Forelimb muscle (tissue), 1 donor: ENCODE data around the gene ABCA13. TPM values are rescaled to one million over a fixed set of nuclear protein-coding genes. Genes with fewer than 3 reads are reported as not detected.
A peak's percentile ranks its signal among the peaks of the same experiment; 100 is the strongest.

Experiments
- DNase-seq: peaks from one replicate; pipeline ENCODE4 v3.0.0-alpha.2; 2013; ENCODE audit warnings: low read depth
- polyA plus RNA-seq: library from polyadenylated mRNA; unstranded; fragments of 120-200 nt; gene quantifications from one replicate; pipeline ENCODE4 v1.2.1, GENCODE V29; 2013; ENCODE audit not compliant: insufficient read length

ABCA13 gene
- polyA plus RNA-seq, 1 donor = 0.06 TPM

DNA sequence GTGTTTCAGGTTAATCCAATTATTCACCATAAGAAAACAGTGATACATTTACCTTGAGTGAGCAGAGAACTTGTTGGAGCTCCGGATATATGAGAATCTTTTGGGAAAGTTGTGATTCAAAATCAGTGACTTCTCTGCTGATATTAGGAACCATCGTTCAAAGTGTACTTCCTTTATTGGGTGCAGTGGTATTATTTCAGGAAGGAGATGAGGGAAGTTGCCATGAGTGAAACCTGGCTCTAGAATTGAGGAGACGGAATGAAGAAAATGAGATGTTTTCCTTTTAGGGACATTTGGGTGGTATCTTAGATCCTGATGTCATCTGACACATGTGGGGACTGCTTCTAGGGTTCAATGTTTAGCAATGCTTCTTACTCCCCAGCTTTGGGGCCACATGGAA lies 343.9 kb downstream of the ABCA13 start:
- DNase-seq = no peak

DNA sequence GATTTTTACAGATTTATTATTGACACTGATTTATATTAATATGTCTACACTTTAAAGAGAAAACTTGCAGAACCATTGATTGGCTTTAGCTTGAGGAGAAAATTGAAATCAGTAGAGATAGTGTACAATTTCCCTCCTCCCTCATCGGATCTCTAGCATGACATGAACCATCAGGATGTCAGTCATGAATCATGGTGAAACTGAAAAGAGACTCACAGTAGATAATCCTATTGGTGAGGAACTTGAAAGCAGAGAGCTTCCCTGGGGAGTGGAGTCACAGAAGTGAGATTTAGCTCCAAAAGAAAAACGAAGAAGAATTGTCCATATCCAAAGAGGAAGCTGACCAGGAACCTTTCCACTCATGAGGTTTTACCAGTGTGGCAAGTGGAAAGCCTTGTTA lies 346.8 kb downstream of the ABCA13 start:
- no peak for DNase-seq

DNA sequence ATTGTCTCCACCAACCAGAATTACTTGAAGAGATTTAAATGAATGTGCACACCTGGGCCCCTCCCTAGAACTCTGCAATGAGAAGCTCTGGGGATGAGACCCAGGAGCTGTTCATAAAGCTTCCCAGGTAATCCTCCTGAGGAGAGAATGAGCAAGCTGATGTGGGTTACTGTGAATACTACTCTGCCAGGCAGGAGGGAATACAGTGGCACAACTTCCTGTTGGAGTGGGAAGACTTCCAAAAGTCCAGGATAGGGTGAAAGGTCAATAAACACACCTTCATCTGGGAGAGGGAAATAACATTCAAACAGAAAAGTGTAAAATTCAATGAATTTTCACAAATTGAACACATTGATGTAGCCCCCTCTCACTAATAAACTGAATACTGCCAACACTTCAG lies 351.4 kb downstream of the ABCA13 start:
- no peak for DNase-seq

DNA sequence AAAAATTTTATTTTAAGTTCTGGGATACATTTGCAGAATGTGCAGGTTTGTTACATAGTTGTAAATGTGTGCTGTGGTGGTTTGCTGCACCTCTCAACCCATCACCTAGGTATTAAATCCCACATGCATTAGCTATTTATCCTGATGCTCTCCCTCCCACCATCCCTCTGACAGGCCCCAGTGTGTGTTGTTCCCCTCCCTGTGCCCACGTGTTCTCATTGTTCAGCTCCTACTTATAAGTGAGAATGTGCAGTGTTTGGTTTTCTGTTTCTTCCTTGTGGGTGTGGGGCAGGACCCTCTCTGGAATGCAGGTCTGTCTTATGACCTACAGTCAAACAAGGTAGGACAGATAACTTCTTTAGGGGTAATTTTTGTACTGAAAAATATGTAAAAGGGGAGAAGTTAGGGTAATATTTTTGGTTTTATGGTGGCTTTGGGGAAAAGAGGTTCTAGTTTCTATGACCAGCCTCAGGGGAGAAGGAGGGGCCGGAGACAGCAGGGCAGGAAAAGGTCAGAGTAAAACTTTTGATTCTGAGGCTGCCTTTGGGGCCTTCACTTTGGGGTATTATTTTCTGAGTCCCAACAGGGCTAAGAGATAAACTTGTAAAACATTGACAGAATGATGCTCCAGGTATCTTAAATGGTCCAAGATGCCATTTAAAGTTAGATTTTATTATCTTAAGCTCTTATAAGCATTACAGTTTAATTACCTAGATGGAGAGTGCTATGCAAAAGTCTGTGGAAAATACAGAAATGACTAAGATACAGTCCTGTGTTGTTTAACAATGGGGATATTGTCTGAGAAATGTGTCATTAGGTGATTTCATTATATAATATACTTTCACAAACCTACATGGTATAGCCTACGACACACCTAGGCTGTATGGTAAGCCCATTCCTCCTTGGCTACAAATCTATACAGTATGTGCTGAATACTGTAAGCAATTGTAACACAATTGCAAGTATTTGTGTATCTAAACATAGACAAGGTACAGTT lies 354.8 kb downstream of the ABCA13 start:
- DNase-seq = no peak

DNA sequence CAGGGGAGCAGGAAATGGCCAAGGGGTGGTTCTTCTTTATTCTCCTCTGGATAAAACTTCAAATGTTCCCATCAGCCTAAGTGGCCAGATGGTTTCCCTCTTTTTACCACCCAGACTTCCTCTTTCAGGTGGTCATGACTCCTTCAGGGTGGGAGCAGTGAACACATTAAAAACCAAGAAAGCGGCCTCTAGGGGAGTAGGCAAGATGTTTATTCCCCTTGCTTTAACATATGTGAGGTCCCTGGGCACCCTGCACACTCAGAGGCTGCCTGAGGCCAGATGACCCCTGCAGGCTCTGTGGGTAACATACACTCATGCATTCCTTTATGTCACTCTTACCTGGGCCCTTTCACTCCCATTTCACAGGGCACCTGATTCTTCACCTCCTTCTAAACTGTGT lies 357.4 kb downstream of the ABCA13 start:
- no peak for DNase-seq

DNA sequence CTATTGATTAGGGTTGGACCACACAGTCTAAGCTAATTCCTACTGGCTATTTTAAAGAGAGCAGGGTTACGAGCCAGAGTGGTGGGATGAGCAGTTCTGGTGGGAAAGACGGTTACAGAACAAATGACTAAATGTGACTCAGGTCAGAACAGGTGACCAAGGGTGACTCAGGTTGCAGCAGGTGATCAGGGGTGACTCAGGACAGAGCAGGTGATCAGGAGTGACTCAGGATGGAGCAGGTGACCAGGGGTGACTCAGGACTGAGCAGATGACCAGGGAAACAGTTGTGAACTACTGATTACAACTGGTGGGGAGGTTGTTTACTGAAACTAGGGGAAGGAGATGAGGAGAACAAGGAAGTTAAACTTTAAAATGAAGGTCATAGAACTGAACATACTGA lies 366.3 kb downstream of the ABCA13 start:
- no peak for DNase-seq

DNA sequence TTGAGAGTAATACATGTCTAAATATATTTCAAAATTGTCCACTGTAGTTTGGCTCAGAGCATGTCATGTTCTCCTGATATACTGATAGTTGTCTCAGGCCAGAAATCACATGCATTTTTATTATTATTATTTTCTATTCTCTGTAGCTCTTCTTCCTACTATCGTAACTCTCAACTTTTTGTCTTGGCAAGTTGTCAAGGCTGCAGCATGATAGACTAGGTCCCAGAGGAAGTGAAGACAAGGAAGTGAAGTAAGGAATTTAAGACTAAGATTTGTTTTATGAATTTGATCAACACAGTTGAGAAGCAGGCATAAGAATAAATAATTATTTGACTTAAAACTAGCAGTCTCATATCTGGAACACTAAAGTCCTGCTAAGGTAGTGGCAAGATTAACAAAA lies 369.5 kb downstream of the ABCA13 start:
- DNase-seq = no peak

DNA sequence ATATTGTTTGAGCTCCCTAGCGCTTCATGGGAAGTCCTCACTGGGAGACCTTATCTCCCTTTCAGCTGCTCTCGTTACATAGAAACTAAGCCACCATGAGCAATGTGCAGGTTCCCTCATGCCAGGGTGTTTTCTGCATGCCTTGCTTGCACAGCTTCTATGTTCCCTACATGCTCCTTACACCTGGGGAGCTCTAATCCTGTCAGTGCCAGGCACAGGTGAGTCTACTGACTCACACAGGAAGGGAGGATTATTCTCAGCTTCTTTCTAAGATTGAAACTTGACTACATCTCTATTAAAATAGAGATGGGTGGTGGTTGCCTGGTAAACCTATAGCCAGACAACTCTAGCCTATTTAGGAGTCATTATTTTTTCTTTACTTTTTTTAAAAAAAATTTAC lies 377.4 kb downstream of the ABCA13 start:
- DNase-seq = no peak

DNA sequence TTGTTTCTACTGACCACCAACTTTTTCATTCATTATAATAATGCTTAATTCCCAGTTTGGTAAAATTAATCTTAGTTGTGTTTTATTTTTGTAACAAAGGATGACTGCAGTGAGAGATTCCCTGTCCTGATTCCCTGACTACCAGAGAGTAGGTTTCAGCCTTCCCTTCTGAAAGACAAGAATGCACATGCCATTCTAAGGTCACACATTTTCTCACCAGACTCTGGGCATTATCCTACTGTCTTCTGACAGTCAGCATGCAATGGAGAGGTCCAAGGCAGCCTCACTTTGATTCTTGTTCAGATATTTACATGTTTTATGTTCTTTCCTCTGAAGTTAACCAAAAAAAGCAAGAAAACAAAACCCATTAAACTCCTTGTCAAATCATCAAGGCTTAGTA lies 380.4 kb downstream of the ABCA13 start:
- DNase-seq = no peak

DNA sequence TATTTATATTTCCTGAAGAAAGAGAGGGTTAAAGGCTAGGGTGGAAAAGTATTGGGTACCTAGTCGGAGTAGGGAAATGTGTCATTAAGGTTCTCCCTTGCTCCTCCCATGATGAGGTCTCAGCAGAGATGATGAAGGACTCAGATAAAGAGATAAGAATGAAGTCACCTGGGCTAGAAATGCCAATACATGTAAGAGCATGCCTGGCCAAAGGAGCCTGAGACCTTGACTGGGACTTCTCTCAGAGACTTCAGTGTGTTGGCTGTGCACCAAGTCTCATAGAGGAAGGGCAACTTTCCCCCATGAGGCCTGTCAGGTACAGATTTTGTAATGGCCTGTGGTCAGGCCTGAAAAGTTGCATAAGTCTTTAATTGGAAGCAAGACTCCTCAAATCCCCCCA lies 392.1 kb downstream of the ABCA13 start:
- no peak for DNase-seq

DNA sequence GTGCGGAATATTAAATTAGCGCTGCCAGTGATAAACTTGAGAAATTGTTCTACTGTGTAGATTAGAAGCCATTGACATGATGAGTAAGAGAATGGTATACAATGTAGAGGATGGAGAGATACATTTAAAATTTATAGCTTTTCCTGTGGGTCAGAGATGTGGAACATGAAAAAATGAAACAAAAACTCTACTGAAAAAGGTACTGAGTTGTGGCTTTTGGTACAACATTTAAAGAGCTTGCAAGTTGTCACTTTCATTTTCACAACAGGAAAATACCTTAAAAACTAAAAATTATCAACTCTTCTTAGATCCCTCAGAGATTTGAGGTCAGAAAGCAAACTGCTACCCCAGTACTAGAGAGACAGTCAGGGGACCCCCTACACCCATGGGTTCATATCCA lies 404.3 kb downstream of the ABCA13 start:
- DNase-seq = no peak

DNA sequence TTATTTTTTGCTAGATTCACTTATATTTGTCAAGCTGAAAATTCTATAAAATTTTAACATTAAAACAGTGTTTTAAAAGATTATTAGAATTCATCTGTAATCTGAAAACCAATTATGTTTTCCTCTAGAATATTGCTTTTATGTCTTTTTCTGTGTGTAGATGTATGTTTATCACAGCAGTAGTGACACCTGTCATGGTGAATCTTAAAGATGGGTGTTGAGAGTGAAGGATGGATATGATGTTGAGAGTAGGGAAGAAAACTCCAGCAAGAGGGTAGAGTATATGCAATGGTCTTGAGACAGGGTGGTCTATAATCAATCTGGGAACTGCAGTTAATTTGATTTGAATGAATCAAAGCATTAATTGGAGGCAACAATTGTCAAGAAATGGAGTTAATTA lies 416.2 kb downstream of the ABCA13 start:
- no peak for DNase-seq

DNA sequence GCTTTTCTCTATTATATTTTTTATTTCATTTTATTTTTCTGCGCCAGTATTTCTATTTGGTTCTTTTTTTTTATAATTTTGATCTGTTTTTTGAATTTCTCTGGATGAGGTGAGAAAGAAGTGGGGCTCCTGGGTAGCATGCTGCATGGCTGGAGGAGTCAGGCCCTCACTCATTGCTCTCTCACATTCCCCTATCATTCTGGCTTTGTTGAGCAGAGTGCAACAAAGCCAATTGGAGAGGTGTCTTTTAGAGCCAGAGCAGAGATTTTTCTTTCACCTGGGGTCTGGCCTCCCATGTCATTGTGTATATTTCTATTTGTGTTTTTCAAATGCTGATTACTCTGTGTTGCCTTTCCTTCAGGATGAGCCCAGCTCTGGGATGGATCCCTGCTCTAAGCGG lies 423.1 kb downstream of the ABCA13 start:
- DNase-seq = no peak

DNA sequence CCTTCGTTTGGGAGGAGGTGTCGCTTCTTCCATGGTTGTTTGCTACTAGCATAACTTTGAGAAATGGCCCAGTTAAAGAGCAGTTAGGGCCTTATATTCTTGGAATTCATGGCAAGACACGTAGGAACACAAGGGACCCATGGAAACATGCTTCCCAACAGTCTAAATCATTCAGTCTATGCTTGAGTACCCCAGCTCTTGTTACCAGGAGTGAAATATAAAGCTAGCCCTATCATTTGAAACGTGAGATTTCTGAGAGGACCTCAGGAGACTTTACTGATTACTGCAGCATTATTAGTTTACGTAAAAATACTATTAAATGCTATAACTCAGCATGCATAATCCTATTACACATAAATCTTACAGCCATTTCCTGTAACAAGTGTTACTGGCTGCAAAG lies 424.5 kb downstream of the ABCA13 start:
- no peak for DNase-seq

DNA sequence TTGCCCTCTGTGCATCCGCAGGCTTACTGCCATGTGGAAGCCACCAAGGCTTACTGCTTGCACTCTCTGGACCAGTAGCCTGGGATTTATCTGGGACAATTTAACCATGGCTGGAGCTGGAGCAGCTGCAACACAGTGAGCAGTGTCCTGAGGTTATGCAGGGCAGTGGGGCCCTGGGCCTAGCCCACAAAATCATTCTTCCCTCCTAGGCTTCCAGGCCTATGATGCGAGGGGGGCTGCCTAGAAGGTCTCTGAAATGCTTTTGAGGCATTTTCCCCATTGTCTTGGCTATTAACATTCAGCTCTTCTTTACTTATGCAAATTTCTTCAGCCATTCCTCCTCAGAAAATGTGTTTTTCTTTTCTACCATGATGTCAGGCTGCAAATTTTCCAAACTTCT lies 439.4 kb downstream of the ABCA13 start:
- no peak for DNase-seq

DNA sequence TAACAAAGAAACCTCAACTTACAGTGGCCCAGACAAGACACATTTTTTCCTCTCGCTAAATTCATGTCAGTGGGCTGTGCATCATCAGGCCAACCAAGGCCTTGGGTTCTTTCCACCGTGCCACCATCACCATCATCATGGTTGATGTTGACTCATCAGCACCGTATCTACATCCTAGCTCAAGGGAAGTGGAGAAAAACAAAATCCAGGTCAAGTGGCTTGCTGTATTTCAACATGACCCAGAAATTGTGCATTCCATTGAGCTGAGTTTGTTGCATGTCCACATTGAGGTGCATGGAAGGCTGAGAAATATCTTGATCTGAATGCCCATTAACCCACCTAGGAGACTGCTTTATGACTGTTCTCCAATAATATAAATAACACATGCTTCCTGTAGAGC lies 440.7 kb downstream of the ABCA13 start:
- DNase-seq = no peak

DNA sequence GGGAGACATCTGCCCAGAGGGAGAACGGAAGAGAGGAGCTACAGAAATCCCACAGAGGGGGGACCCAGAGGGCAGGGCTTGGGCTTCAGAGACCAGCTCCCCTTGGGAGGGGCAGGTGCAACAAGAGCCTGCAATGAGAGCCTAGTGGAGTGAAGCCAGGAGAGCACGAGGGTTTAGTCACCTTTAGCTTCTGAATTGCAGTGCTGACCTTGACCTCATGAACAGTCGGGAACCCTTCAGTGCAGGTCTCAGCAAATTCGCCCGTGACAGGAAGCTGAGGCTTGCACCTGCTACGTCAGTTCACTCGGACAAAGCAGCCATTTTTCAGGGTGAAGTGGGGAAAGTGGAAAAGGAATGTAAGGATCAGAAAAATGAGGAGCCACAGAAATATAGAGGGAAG lies 446.2 kb downstream of the ABCA13 start:
- DNase-seq = no peak

DNA sequence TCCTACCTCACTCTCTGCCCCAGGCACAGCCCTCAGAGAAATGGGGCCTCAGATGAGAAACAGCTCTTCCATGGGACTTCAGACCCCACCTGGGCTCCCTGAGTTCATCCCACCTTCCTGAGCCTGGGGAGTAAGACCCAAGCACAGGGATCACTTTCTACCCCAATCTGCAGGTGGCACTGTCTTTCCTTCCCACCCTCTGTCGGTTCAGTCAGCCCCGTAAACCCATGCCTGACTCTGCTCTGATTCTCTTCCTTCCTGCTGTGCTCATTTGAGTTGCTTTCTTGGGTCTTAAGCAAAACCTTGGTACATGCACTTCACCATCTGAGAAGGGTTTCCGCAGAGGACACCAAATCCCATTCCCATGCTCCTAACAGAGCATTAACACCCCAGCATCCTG lies 446.7 kb downstream of the ABCA13 start:
- no peak for DNase-seq

DNA sequence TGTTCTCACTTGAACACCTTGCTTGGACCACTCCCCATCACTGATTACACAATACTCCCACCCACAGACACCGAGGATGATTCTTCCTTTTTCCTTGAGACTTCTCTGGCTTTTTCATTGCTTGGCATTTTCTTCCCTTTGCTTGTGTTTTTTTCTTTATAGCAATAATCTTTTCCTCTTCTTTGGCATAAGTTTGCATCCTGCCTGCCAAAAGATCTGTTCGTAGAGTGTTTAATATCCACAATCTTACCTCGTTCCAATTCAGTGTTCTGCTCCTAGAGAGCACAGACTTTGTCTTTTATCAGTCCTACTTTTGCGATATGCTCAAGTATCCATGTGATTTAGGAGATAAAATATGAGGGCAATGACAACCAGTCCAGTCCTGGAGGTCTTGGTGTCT lies 449.8 kb downstream of the ABCA13 start:
- peak; percentile 4 for DNase-seq

DNA sequence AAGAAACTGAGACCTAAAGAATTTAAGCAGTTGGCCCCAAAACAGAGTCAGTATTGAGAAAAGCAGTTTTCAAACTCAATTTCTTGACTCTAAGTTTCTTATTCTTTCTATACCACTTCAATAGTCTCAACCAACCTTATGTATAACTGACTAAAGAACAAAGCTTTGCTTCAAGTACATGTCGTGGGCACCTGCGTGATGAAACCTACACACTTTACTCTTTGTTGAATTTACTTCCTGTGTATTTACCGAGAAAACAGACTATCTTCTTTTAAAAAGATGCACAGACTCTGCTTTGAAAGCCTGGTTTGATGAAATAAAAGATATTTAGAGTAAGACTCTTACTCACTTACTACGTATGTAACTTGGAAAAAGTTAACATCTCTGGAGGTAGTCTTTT lies 455.9 kb downstream of the ABCA13 start:
- no peak for DNase-seq

DNA sequence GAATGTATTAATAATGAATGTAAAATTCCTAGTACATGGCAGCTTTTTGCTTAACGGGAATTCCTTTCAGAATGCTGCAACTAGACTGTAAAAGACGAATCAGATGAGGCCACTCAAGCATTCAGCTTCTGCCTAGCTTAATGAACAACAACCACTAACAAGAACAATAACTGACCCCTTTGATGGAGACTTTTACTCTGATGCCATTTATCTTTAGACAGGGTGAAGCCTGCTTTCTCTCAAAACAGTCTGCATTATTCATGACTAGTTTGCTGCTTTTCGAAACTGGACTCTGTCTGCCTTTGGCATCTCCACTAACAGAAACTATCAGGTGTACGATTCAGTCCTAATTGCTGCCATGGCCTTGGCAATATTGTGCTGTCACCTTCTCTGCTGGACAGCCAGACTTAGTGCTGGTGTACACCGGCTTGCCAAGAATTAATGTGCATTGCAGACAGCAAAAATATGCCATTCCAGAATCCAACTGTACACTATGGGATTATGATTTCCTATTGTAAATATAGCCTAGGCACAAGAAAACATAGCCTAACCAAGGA lies 457.6 kb downstream of the ABCA13 start:
- no peak for DNase-seq

DNA sequence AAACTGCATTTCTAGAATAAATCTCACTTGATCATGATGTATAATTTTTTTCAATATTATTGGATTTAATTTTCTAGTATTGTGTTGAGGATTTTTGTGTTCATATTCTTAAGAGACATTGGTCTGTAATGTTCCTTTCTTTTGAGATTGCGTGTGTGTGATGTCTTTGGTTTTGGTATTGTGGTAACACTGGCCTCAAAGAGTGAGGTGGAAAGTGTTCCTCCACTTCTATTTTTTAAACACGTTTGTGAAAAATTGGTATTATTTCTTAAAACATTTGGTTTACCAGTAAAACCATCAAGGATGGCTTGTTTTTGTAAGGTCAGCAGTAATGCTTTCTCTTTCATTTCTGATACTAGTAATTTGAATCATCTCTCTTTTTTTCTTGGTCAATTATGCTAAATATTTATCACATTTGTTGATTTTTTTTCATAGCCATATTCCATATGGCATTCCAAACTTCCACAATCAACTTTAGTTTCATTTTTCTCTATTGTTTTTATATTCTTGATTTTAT lies 462.9 kb downstream of the ABCA13 start:
- DNase-seq = no peak

DNA sequence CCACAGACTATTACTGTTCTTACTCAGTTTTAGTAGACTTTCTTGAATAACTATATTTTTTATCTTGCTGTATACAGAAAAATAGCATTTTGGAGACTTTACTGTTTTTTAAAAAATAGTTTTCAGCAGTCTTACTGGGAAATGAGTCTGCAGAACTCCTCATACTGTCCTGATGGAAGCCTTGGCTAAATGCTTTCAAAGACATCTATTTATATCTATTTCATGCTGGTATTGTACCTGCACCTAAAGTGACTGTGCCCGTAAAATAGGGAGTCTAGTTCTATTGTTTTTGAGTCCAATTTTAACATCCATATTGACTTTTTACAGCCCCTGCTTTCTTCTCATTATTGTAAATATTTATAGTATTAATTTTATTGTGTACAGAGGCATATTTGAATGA lies 464.5 kb downstream of the ABCA13 start:
- no peak for DNase-seq
